Hypothalamus (tissue), 51 donors: ENCODE results near the gene SMCP.

Experiments used
- DNase-seq, 51 donors: peaks; one replicate each; lab custom pipeline; 2025; lab: John Stamatoyannopoulos, UW

Gene SMCP

DNA sequence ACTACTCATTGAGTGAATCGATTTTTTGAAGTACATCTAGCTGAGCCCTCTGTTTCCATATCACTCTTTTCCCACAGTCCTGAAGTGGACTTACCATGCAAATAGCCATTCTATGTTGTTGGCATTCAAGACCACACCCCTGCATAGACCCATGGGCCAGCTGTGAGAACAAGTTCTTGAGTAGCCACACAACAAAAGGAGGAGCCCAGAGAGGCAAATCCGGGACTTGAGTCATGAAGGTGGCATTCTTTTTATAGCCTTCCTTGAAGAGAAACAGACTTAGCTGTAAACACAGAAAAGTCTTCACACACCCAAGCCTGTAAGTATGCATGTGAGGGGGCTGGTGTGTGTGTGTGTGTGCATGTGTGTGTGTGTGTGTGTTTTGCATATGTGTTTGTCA, 55.1 kb downstream of the SMCP start:
- no peak for DNase-seq
